Suppressor macrophage treated with lipopolysaccharide for 4 hours (primary cell): ENCODE results near the gene PLPPR3.
A peak's percentile ranks its signal among the peaks of the same experiment; 100 is the strongest.

ENCODE experiments used
- DNase-seq: peaks from one replicate; pipeline ENCODE4 v3.0.0-alpha.2; 2020

PLPPR3 gene

DNA sequence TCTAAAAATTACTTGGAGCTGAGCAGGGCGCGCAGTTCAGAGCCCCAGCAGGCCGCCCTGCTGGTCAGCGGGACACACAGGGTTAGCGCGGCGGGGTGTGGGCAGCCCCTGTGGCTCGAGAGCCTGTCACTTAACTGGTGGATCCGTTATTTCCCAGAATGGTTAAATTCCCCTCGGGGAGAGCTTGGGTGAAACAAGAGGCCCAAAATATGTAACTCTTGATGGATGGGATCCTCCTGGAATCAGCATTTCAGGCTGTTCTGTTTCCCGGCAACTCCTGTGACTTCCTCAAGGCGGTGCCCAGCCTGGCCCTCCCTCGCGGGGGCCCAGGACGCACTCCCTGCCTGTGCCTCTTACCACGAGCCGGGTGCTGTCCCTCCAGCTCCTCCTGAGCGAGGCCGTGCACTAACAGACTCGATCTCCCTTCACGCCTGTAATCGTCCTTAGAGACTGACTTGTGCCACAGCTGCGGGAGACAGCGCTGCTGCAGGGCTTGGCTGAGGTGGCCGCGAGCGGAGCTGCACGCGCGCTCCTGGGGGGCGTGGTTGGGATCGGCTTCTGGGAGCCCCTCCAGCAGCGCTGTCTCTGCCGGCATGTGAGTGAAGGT is 14.8 kb downstream of the PLPPR3 start:
- no peak for DNase-seq

DNA sequence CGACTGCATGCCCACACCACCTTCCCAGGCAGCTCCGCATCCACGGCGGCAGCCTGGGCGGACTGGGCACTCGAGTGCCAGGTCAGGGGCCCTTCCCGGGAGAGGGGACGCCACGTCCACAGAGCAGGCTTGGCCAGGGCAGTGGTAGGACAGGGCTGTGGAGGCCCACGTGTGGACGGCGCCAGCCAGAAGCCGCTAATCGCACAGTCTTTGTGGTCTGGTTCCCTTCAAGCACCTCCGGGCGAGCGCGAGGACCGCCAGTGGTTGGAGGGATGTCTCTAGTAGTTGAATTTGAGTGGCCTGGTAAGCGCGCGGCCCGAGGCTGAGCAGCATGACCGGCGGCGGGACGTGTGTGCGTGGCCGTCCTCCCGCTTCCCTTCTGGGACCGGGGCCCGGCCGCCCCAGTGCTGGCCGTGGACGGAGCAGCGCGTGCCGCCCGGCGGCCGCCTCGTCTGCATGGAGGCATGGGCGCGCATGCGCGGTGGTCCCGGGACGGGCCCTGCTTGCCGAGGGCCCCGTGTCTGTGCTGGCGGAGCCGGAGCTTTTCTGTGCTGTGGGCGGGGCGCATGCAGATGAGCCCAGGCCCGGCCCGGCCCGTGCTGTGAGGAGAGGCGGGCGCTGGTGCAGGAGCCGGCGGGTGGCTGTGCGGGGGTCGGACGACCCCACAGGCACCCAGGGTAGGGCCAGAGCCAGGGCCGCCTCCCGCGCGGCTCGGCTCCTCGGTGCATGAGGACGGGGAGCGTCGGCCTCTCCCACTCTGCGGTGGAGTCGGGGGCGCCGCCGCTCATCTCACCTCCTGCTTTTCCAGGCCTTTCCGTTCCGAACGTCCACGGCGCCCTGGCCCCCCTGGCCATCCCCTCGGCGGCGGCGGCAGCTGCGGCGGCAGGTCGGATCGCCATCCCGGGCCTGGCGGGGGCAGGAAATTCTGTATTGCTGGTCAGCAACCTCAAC is 15.9 kb downstream of the PLPPR3 start:
- no peak for DNase-seq

DNA sequence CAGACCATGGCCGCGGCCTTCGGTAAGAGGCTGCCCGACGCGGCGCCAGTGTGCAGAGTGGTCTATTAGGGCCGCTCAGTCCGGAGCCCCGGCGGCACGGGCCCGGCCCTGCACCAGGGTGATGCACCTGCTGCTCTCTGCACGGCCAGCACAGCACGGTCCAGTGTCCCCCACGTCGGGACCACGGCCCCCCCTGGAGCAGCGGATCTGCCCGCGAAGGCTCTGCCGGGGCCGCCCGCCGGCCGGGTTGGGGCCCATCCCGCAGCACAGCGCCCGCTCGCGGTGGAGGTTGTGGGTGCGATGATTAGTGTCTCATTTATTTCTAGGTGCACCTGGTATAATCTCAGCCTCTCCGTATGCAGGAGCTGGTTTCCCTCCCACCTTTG is 16.6 kb downstream of the PLPPR3 start:
- no peak for DNase-seq

DNA sequence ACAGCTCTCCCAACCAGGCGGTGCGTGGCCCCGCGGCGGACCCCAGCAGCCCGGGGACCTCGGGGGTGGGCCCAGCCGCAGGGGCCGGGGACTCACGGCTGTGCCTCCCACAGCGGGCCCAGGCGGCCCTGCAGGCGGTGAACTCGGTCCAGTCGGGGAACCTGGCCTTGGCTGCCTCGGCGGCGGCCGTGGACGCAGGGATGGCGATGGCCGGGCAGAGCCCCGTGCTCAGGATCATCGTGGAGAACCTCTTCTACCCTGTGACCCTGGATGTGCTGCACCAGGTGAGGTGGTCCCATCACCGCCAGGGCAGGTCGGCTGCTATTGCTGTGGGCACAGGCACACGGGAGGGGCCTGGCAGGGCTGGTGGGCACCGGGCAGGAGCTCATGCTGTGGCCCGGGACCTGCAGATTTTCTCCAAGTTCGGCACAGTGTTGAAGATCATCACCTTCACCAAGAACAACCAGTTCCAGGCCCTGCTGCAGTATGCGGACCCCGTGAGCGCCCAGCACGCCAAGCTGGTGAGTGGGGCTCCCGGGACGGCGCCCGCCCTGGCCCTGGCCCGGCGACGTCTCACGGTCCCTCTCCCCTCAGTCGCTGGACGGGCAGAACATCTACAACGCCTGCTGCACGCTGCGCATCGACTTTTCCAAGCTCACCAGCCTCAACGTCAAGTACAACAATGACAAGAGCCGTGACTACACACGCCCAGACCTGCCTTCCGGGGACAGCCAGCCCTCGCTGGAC is 17.2 kb downstream of the PLPPR3 start:
- no peak for DNase-seq

DNA sequence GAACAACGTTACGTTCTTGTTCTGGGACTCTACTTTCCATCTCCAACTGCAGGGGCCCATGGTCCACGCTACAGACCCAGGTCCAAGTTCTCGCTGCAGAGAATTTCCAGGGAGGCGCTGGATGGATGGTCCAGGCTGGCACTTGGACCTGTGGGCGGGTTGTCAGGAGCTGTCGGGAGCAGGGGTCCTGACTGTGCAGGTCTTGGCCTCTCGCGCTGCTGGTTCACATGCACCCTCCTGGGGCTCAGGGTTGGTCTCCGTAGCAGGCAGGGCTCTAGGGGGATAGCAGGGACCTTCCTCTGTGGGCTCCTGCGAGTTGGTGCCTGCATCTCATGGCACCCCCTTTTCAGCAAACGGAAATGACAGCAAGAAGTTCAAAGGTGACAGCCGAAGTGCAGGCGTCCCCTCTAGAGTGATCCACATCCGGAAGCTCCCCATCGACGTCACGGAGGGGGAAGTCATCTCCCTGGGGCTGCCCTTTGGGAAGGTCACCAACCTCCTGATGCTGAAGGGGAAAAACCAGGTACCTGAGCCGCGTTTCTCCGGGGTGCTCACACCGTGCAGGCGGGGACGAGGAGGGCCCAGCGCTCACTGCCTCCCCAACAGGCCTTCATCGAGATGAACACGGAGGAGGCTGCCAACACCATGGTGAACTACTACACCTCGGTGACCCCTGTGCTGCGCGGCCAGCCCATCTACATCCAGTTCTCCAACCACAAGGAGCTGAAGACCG is 17.9 kb downstream of the PLPPR3 start:
- DNase-seq = no peak

DNA sequence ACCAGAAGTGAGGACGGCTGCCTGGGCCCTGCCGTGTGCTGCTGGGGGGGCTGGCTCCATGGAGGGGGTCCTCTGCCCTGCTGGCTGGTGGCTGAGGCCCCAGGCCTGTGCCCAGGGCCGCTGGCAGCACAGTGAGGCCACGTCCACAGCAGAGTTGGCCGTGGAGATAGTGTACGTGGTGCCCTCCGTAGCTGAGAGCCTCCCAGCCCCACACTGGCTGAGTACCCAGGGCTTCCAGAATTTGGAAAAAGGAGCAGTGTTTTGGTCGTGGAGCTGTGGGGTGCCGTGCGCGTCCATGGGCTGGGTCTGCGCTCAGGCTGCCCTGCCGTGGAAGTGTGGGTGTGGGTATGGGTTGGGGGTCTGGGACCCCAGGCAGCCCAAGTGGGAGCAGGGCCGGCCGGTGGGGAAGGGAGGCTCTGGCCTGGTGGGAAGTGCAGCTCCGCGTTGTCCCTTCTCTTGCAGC is 18.6 kb downstream of the PLPPR3 start:
- no peak for DNase-seq

DNA sequence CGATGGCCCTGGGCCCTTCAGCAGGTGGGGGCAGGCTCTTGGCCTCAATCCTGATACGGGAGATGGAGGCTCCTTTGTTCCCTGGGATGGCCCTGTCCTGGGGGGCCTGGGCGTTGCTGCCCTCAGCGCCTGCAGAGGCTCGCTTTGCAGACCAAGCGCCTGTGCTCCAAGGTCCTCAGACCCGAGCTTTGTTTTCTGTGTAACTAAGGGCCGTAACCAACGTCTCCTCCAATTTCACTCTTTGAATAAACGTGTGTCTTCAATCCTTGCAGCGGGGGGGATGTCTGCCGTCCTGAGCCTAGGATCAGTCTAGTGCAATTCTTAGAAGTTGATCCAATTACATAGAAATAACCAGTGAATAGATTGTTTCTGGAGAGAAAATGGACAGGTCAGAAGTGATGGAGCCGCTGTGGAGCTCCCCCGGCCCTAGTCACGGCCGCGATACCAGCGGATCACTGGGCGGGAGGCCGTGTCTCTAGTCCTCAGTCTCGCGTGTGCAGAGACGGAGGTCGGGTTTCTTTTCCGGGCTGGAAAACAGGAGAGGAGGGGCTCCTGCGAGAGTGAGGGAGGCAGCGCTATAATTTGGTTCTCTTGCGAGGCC is 19.2 kb downstream of the PLPPR3 start:
- no peak for DNase-seq

DNA sequence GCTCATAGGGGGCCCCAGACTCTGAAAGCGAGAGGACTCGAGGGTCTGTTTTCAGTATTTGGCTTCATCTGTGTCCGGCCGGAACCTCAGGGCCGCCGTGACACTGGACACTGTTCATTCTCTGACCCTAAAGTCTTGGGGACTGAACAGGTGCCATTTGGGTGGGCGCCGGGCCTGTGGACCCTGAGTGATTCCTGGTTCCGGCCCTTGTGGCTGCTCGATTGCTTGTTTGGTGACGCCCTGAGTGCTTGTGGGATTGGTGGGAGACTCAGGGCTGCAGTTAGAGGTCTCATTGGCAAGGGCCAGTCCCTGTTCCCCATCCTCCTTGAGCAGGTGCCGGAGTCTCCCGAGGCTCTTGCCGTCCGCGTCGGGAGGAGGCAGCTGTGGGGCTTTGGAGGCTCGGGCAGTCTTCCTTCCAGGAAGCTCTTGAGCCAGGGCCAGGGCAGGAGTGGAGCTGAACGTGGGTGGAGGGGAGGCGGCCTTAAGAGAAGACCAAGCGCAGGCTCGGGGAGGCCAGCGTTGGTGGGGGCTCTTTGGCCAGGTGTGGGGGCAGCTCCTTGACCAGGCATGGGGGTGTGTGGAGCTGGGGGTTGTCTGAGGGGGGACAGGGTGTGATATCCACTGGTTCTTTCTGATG is 19.8 kb downstream of the PLPPR3 start:
- DNase-seq = no peak

DNA sequence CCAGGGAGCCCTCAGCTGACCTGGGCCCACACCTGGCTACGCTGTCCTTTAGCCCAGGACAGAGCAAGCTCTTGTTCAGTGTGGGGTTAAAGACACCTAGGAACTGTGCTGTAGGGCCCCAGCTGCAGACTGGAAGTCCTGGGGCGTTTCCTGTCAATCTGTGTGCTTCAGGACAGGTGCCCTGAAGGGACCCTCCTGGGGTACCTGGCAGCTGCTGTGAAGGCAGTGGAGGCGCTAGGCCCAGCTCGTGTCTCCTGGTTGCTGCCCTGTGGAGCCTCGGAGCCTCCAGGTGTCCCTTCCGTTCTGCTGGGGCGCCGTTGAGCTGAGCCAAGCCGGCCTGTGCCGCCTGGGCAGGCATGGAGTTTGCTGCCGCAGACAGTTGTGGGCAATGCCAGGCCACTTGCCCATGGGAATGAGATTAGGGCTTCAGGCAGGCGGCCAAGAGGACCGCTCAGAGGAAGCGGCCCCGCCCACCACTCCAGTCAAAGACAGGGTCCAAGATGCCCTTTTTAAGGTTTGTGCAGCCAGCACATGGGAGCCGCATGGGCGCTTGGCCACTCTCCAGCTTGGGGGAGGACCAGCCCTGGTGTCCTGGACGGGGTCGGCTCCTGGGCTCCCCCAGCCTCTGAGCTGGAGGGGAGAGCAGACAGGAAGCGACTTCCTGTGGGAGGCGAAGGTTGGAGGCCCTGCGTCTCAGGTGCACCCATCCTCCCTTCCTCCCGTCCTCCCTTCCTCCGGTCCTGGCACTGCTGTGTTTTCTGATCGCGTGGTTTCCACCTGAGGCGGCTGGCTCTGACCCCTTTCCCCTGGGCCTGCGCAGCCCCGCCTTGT is 20.5 kb downstream of the PLPPR3 start:
- DNase-seq = no peak

DNA sequence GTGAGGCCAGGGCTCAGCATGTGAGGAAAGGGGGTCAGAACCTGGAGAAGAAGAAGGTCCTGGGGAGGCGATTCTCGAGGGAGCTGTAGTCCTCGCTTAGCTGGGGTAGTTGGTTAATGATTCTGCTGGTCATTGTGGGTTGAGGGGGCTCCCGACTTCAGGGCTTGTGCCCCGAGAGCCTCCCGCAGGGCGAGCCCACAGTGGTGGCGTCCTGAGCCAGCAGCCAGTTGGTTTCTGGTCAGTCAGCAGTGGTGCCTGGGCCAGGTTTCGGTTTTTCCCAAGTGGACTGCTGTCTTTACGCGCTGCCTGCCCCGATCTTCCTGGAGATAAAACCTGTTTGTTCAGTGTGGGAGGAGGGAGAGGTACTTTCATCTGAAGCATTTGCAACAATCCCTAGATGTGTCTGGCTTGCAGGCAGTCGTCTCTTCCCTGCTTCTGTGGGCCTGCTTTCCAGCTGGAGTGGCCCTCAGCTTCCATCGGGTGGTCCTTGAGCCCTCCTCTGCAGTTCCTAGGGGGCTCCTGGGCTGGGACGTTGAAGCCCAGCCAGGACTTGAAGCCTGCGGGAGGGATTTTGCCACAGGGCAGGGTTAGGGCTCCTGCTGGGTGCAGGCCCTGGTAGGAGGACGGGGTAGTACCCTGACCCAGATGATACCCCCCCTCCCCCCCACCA is 21.3 kb downstream of the PLPPR3 start:
- no peak for DNase-seq

DNA sequence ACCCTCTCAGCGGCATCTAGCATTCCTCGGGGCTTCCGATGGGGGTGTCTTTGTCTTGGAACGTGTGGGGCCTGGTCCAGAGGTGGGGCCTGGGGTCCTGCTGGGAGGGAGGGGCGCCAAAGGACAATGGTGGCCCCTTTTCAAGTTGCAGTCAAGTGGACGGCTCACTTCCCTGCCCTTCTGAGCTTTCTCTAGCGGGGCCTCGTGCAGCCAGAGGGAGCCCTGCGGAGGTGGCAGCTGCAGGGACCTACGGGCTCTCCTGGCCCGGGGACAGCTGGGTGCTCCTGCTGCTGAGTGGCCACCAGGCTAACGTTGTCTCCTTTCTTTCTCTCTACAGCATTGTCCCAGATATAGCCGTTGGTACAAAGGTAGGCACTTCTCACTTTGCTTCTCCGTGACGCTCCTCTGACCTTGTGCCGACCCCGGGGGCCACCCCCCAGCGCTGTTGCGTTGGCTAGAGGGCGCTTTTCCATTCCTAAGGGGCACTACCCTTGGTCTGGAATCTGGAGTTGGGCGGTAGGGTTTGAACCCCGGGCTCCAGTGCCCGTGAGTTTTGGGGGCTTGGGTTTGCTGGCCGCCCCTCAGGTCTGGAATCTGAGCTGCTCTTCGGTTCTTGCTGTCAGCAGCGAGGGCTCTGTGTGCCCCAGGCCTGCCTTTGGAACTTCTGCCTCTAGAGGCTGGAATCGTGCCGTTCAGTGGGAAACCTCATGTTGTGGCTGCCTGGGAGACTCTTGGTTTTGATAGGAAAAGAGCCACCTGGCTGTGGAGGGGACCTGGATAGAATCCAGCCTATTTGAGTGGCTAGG is 22.5 kb downstream of the PLPPR3 start:
- peak; percentile 47 for DNase-seq

DNA sequence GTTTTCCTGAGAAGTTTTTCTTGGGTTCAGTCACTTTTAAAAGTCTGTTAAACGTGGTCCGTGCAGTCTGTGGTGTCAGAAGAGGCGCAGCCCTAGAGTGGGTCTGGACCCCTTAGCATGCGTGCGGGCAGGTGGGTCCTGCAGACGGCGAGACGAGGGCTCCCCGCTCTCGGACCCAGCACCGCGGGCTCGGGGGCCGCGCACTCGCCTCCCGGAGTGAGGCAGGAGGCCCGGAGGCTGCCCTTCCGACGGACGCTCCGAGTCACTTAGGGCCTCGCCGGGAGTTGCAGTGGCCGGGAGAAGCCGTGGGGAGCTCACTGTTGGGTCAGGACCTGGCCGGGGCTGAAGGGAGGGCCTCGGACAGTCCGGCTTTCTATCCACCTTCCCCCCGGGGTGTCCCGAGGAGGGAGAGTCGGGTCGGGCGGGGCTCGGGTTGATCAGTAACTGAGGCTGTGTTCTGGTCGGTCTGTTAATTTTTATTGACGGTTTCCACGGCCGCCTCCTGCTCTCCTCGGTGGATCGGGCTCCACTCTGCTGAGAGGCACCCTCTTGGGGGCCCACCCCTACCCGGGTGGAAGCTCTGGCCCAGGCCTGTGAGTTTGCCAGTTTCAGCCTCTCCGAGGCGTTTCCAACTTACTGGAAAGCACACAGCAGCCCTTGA is 23.2 kb downstream of the PLPPR3 start:
- DNase-seq = peak; percentile 22

DNA sequence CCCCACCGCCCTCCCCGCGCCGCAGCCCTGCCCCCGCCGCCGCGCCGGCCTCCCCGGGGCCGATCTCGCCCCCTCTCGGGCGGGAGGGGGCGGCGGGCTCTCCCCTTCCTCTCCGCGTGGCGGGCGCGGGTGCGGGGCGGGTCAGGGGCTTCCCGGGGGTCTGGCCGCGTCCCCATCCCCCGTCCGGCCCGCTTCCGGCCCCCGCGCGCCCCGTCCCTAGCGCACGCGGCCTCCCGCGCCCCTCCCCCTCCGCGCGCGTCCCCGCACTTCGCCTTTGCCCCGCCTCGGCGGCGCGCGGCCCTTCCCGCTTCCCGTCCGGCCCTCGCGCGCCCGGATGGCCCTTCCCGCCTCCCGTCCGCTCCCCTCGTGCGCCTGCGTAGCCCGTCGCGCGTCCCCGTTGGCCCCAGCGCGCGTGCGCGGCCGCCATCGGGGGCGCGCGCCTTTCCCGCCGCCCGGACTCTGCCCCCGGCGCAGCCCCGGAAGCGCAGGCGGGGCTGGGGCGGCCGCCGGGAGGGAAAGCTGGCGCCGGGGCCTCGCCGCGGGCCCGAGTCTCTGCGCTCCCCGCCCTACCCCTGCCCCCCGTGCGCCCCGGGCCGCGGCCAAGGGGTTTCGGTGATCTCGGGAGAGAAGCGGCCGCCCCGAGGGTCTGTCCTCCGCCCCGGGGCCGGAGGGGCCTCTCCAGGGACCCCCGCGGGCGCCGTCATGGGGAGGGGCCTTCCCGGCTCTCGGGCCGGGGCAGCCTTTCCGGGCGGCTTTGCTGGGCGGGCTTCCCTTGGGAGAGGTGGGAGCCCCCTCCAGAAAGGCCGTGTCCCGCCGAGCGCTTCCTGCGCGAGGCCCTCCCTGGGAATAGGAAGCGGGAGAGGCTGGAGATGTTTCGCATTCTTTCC is 24.0 kb downstream of the PLPPR3 start:
- DNase-seq = peak; percentile 98

DNA sequence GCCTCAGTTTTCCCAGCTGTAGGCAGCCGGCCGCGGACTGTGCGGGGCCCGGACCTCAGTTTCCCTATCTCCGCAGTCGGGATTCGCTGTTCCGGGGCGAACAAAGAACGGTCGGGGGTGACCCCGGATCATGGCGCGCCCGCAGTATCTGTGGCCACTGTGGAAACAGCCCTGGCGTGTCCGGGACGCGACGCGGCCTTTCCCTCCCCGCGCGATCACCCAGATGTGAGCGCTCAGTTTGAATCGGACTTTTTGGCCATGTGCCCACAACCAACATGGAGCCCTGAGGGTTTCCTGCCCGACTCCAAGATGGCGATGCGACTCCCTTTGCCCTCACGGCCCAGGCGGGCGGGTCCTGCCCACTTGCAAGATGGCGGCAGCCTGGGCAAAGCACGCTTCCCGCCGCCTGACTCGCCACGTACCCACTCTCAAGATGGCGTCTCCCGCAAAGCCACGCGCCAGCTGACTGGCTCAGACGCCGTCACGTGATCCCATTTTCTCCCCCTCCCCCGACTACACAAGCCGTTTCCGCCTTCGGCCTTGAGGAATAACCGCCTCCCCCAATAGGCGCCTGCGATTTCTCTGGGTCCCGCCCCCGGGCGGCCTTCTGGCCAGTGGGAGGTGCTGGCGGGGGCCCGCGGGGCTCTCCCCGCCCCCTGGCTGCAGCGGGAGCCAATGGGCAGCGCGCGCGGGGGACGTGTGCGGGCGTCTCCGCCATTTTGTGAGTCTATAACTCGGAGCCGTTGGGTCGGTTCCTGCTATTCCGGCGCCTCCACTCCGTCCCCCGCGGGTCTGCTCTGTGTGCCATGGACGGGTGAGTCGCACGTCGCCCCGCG is 24.8 kb downstream of the PLPPR3 start, which contains the start of gene PTBP1:
PTBP1 (plus strand) TSS at position 761 of the 836 bp plus-strand sequence; CDS start at position 807, 46 bp downstream.
- DNase-seq = peak; percentile 100

DNA sequence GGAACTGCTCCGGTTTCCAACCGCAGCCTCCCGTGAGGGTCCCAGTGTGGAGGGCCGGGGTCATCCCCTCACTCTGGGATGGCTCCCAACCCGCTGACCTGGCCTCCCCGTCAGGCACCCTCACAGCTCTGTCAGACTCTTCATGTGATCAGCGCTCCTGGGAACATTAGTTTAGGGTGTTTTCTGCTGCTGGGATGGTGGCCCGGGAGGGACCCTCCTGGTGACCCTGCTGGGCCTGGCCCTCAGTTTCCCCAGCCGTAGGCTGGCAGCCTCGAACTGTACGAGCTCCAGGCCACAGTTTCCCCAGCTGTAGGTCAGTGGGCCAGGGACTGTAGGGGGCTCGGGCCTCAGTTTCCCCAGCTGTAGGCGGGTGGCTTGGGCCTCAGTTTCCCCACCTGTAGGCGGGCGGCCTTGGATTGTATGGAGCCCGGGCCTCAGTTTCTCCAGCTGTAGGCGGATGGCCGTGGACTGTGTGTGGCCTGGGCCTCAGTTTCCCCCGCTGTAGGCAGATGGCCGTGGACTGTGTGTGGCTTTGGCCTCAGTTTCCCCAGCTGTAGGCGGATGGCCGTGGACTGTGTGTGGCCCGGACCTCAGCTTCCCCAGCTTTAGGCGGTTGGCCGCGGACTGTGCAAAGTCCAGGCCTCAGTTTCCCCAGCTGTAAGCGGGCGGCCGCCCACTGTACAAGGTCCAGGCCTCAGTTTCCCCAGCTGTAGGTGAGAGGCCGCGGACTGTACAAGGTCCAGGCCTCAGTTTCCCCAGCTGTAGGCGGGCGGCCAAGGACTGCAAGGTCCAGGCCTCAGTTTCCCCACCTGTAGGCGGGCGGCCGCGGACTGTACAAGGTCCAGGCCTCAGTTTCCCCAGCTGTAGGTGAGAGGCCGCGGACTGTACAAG is 25.8 kb downstream of the PLPPR3 start:
- no peak for DNase-seq
